Measurements from ENCODE around the gene STX8.

DNA sequence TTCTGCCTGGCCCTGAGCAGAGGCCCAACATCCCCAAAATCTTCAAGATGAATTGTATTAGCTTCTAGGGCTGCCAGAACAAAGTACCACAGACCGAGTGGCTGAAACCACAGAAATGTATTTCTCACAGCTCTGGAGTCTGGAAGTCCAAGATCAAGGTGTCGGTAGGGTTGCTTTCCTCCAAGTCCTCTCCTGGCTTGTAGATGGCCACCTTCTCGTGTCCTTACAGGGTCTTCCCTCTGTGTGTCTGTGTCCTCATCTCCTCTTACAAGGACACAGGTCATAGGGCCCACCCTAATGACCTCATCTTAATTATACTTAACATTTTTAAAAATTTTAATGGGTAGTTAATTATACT lies 338.6 kb downstream of the STX8 start:
- TF ChIP-seq, protein P1, sequence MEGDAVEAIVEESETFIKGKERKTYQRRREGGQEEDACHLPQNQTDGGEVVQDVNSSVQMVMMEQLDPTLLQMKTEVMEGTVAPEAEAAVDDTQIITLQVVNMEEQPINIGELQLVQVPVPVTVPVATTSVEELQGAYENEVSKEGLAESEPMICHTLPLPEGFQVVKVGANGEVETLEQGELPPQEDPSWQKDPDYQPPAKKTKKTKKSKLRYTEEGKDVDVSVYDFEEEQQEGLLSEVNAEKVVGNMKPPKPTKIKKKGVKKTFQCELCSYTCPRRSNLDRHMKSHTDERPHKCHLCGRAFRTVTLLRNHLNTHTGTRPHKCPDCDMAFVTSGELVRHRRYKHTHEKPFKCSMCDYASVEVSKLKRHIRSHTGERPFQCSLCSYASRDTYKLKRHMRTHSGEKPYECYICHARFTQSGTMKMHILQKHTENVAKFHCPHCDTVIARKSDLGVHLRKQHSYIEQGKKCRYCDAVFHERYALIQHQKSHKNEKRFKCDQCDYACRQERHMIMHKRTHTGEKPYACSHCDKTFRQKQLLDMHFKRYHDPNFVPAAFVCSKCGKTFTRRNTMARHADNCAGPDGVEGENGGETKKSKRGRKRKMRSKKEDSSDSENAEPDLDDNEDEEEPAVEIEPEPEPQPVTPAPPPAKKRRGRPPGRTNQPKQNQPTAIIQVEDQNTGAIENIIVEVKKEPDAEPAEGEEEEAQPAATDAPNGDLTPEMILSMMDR (IDR thresholded peaks at IDR 0.05; ENCODE audit: borderline replicate concordance, extremely low read depth, low read length, poor library complexity, severe bottlenecking) = no peak
- TF ChIP-seq EZH2 (IDR thresholded peaks at IDR 0.05; ENCODE audit: borderline replicate concordance, low read depth, low read length, severe bottlenecking) = no peak

All from DND-41 (cell line).